GM19099 (cell line): ENCODE data around the gene UBE2D2.

ENCODE experiments used
- POLR2A ChIP-seq: IDR thresholded peaks from 3 replicates; pipeline ENCODE4 v1.6.1; 2011; ENCODE audit warnings: low read depth; ENCODE audit not compliant: insufficient read length; ENCODE audit errors: extremely low read depth

Gene UBE2D2

GRCh38 chr5:139560752-139561654 is at the start of gene UBE2D2:
TSS of gene UBE2D2 (plus strand) at chr5:139561339. CDS start at chr5:139561792, 453 bp downstream.
- TF ChIP-seq POLR2A: peak; percentile 81

- no peak for TF ChIP-seq POLR2A
Observed at GRCh38 chr5:139512786-139513390, 48.3 kb upstream of the UBE2D2 start.

GRCh38 chr5:139513852-139514485 is 47.2 kb upstream of the UBE2D2 start:
- TF ChIP-seq POLR2A: no peak

GRCh38 chr5:139514486-139514856 is 46.7 kb upstream of the UBE2D2 start:
- no peak for TF ChIP-seq POLR2A

- TF ChIP-seq POLR2A: peak; percentile 86
Observed at GRCh38 chr5:139517683-139518564, 43.2 kb upstream of the UBE2D2 start.

GRCh38 chr5:139523635-139524445 is 37.3 kb upstream of the UBE2D2 start:
- TF ChIP-seq POLR2A: no peak

- TF ChIP-seq POLR2A: no peak
Observed at GRCh38 chr5:139524446-139524845, 36.7 kb upstream of the UBE2D2 start.

GRCh38 chr5:139524940-139525585 is 36.1 kb upstream of the UBE2D2 start:
- TF ChIP-seq POLR2A: no peak

GRCh38 chr5:139525586-139526308 is 35.4 kb upstream of the UBE2D2 start:
- peak; percentile 38 for TF ChIP-seq POLR2A

GRCh38 chr5:139528695-139529094 is 32.4 kb upstream of the UBE2D2 start:
- TF ChIP-seq POLR2A: peak; percentile 38

GRCh38 chr5:139531772-139532169 is 29.4 kb upstream of the UBE2D2 start:
- TF ChIP-seq POLR2A: no peak

- peak; percentile 53 for TF ChIP-seq POLR2A
Observed at GRCh38 chr5:139543423-139543991, 17.6 kb upstream of the UBE2D2 start.

GRCh38 chr5:139549162-139549894 is 11.8 kb upstream of the UBE2D2 start:
- TF ChIP-seq POLR2A: no peak
